ENCODE data around the gene CERS6. TPM values are rescaled to one million over a fixed set of nuclear protein-coding genes. Genes with fewer than 3 reads are reported as not detected.

CERS6 gene
- total and polyA plus RNA-seq, 2 experiments from 2014 or later, result 8.3 to 16.0 TPM

GRCh38 chr2:168503901-168504300 lies 47.8 kb downstream of the CERS6 start:
- no peak overlapping the region for H3K4me2 ChIP-seq (ENCODE audit: unreplicated experiment)
- 82 to 92% methylated on average over 3 of the region's 3 CpGs for WGBS, 2 experiments (ENCODE audit: low coverage in 1 of 2, low lambda C conversion rate in 2 of 2, missing lambda C conversion rate in 2 of 2)
- no peak overlapping the region for H3K4me3 ChIP-seq
- no peaks in the 10 kb centered on the region for H3K4me1 ChIP-seq (ENCODE audit: insufficient read depth)
- DNase-seq, result no peak
- H3K27me3 ChIP-seq (replicated peaks; ENCODE audit: insufficient read depth), result no peaks in the 10 kb centered on the region
- no peaks in the 10 kb centered on the region for H3K9me3 ChIP-seq (ENCODE audit: low read depth)
- no peak overlapping the region for H3K9ac ChIP-seq
- in situ Hi-C loops (cut with MboI), result no loop called here
- peaks cover 5% of the 10 kb centered on the region for H3K79me2 ChIP-seq (ENCODE audit: insufficient read depth)
- no peaks in the 10 kb centered on the region for H3F3A ChIP-seq (ENCODE audit: insufficient read depth)
- TF ChIP-seq EZH2 (IDR thresholded peaks at IDR 0.05; ENCODE audit: insufficient read depth, poor library complexity, severe bottlenecking), result no peak
- no peak for TF ChIP-seq EZH2phosphoT487 (IDR thresholded peaks at IDR 0.05; ENCODE audit: insufficient read depth, low read depth)
- no peak overlapping the region for H3K27ac ChIP-seq
- no peaks in the 10 kb centered on the region for H4K20me1 ChIP-seq (ENCODE audit: insufficient read depth)
- no peak overlapping the region for H2AFZ ChIP-seq
- no peaks in the 10 kb centered on the region for H3K36me3 ChIP-seq (ENCODE audit: low read depth)
- no peaks in the 10 kb centered on the region for H3K9me2 ChIP-seq (ENCODE audit: insufficient read depth)

GRCh38 chr2:168504323-168504722 lies 48.3 kb downstream of the CERS6 start:
- Histone ChIP-seq H3K9me3 (ENCODE audit: low read depth) (no peaks in the 10 kb centered on the region), H3K79me2 (ENCODE audit: insufficient read depth) (peaks cover 6% of the 10 kb centered on the region), H3K4me1 (ENCODE audit: insufficient read depth) (no peaks in the 10 kb centered on the region), H3K27me3 (replicated peaks; ENCODE audit: insufficient read depth) (no peaks in the 10 kb centered on the region), H3K4me2 (ENCODE audit: unreplicated experiment) (no peak overlapping the region), H2AFZ (no peak overlapping the region), H3K27ac (no peak overlapping the region), H3F3A (ENCODE audit: insufficient read depth) (no peaks in the 10 kb centered on the region), H4K20me1 (ENCODE audit: insufficient read depth) (no peaks in the 10 kb centered on the region), H3K9me2 (ENCODE audit: insufficient read depth) (no peaks in the 10 kb centered on the region), H3K9ac (no peak overlapping the region), H3K4me3 (no peak overlapping the region), H3K36me3 (ENCODE audit: low read depth) (no peaks in the 10 kb centered on the region)
- TF ChIP-seq EZH2 (IDR thresholded peaks at IDR 0.05; ENCODE audit: insufficient read depth, poor library complexity, severe bottlenecking) (no peak), EZH2phosphoT487 (IDR thresholded peaks at IDR 0.05; ENCODE audit: insufficient read depth, low read depth) (no peak)
- in situ Hi-C loops (cut with MboI), result no loop called here
- no peak for DNase-seq
- 91 to 97% methylated on average over 2 of the region's 2 CpGs for WGBS, 2 experiments (ENCODE audit: low coverage in 1 of 2, low lambda C conversion rate in 2 of 2, missing lambda C conversion rate in 2 of 2)

GRCh38 chr2:168510125-168510756 lies 54.2 kb downstream of the CERS6 start:
- no peak for DNase-seq
- TF ChIP-seq EZH2 (IDR thresholded peaks at IDR 0.05; ENCODE audit: insufficient read depth, poor library complexity, severe bottlenecking), result no peak
- no peak for TF ChIP-seq EZH2phosphoT487 (IDR thresholded peaks at IDR 0.05; ENCODE audit: insufficient read depth, low read depth)
- WGBS, 2 experiments (ENCODE audit: low coverage in 1 of 2, low lambda C conversion rate in 2 of 2, missing lambda C conversion rate in 2 of 2), result 84 to 85% methylated on average over 6 of the region's 6 CpGs
- Histone ChIP-seq H3K4me3 (no peak overlapping the region), H3F3A (ENCODE audit: insufficient read depth) (peaks cover 10% of the 10 kb centered on the region), H3K4me1 (ENCODE audit: insufficient read depth) (peaks cover 13% of the 10 kb centered on the region), H3K27me3 (replicated peaks; ENCODE audit: insufficient read depth) (no peaks in the 10 kb centered on the region), H3K4me2 (ENCODE audit: unreplicated experiment) (no peak overlapping the region), H3K9ac (no peak overlapping the region), H3K79me2 (ENCODE audit: insufficient read depth) (peaks cover 38% of the 10 kb centered on the region), H4K20me1 (ENCODE audit: insufficient read depth) (no peaks in the 10 kb centered on the region), H3K9me3 (ENCODE audit: low read depth) (no peaks in the 10 kb centered on the region), H3K36me3 (ENCODE audit: low read depth) (no peaks in the 10 kb centered on the region), H3K9me2 (ENCODE audit: insufficient read depth) (no peaks in the 10 kb centered on the region), H3K27ac (no peak overlapping the region), H2AFZ (no peak overlapping the region)
- in situ Hi-C loops (cut with MboI), result no loop called here

- Histone ChIP-seq H4K20me1 (ENCODE audit: insufficient read depth) (no peaks in the 10 kb centered on the region), H3K79me2 (ENCODE audit: insufficient read depth) (peaks cover 37% of the 10 kb centered on the region), H3K9me2 (ENCODE audit: insufficient read depth) (no peaks in the 10 kb centered on the region), H3K9me3 (ENCODE audit: low read depth) (no peaks in the 10 kb centered on the region), H3K4me1 (ENCODE audit: insufficient read depth) (peaks cover 37% of the 10 kb centered on the region), H3K27ac (peak overlapping the region; percentile 71), H3F3A (ENCODE audit: insufficient read depth) (peaks cover 28% of the 10 kb centered on the region), H3K4me2 (ENCODE audit: unreplicated experiment) (peak overlapping the region; percentile 55), H3K27me3 (replicated peaks; ENCODE audit: insufficient read depth) (no peaks in the 10 kb centered on the region), H3K4me3 (no peak overlapping the region), H2AFZ (no peak overlapping the region), H3K36me3 (ENCODE audit: low read depth) (no peaks in the 10 kb centered on the region), H3K9ac (peak overlapping the region; percentile 26; the same call in 1 of the 2 replicates)
- 76 to 88% methylated on average over 1 of the region's 1 CpG for WGBS, 2 experiments (ENCODE audit: low coverage in 1 of 2, low lambda C conversion rate in 2 of 2, missing lambda C conversion rate in 2 of 2)
- peak; percentile 16 for DNase-seq
- in situ Hi-C loops (cut with MboI), result no loop called here
- TF ChIP-seq EZH2phosphoT487 (IDR thresholded peaks at IDR 0.05; ENCODE audit: insufficient read depth, low read depth) (no peak), EZH2 (IDR thresholded peaks at IDR 0.05; ENCODE audit: insufficient read depth, poor library complexity, severe bottlenecking) (no peak)
These were observed 58.6 kb downstream of the CERS6 start for GRCh38 chr2:168514692-168515091.
